ENCODE data around the gene TM4SF5.
"Not testable (repeated sequence)": the region's sequence is repeated elsewhere in the genome, so short reads cannot be mapped to it uniquely, and the experiment has no call there.

The TM4SF5 gene

DNA sequence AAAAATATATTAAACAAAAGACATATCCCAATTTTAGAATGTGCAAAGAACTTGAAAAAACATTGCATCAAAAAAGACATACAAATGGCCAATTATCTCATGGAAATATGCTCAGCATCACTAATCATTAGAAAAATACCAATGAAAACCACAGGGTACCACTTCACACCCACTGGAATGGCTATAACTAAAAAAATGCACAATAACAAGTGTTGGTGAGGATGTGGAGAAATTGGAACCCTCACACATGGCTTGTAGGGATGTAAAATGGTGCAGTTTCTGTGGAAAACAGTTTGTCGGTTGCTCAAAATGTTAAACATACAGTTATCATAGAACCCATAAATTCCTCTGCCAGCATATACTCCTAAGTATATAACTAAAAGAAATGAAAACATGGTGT lies 23.5 kb downstream of the TM4SF5 start:
- DNase-seq = no peak

DNA sequence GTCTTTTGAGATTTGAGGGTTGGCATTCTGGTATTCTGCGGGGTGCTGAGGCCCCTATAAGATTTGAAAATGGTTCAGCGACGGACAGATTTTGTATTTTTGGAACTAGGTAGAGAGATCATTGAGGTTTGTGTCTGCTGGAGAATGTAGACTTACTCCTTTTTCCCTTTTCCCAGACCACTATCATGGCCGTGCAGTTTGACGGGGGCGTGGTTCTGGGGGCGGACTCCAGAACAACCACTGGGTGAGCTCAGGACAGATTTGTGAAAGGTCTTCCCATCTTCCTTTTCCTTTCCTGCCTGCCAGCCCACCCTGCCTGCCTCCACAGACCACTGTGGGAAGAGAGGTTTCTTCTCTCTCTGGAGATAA lies 24.9 kb downstream of the TM4SF5 start:
- peak; percentile 73 for DNase-seq

DNA sequence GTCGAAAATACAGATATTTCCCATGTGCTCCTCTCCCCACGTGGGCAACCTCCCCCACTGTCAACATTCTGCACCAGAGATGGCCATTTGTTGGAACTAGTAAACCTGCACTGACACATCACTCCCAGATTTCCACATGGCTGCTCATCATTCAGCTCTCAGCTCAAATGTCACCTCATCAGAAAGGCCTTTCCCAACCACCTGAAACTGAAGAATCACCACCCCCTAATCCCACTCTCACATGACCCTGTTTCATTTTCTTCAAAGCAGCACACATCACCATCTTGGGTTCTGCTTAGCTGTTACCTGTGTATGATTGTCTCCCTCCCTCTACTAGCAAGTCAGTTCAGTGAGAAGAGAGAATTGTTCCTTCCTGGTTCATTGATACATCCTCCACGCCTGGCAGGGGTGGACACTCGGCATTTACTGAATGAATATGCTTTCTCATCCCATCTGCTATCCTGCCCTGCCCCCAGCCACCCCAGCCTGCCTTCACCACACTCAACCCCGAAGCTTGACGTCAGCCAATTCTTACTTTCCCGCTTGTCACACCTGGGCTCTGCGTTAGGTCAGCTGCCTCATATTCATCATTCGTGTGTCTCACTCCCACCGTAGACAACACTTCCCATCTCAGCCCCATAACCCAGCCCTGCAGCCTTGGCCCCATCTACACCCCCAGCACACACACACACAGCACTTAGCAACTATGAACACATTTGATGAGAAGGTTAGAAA lies 28.9 kb downstream of the TM4SF5 start:
- no peak for DNase-seq

DNA sequence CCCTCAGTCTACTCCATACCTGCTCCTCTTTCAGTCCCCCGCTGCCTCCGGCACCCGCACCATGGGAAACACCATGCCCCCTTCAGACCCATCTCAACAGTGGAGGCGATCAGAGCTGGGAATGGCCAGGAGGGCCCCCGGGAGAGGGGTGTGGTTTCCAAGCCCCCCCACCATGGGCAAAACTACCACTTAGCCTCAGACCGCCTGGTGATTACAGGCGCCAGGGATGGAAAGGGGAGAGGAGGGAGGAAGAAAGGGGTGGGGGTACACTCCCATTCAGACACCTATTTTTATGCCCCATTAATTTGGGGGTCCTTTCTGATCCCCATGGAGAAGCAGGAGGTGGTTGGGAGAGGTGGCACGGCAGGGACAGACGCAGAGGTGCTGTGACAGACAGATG lies 30.5 kb downstream of the TM4SF5 start, which contains the start of gene C17orf114:
Gene C17orf114, minus strand, starts transcription at position 101 of the 400 bp plus-strand sequence.
- DNase-seq = no peak

DNA sequence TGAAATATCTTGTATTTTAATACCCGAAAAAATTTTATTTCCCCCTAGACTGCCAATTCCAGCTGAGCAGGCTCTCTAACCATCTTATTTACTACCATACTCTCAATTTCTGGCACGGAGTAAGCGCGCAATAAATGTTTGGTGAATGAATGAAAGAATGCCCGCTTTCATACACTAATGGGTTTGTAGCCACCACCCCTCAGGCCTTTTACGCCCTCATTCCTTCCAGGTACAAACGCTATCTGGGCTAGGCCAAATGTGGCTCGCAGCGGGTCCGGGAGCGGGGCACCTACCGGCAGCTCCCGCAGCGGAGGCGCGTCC lies 34.7 kb downstream of the TM4SF5 start:
- no peak for DNase-seq

DNA sequence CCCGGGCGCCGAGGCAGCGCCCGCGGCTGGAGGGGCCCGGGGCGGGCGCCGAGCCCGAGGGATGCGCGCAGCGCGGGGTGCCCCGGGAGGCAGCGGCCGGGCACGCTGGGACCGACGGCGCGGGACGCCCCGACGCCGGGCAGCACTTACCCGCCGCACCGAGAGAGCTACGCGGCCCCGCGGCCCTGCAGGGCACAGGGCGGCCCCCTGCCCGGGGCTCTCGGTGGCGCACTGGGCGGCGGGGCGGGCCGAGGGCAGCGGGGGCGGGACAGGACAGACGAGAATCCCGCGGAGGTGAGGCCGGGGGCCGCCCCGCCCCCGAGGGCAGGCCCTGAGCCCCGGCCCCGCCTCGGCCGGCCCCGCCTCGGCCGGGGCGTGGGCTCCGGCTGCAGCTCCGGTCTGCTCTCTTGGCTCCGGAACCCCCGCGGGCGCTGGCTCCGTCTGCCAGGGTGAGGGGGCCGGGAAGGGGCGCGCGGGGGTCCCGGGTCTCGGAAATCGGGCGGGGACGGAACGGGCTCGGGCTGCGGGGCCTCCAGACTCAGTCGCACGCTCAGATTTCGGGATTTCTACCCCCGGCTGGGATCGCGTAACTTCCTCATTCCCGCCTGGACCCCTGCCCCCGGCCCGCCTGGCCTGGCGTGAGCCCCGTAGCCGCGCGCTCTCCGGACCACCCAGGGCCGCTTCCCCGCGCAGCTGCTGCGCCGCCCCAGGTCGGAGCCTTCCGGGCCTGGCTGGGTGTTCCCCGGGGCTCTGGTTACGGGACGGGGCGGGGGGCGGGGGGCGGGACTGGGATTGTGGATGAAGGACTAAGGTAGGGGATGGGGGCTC lies 35.3 kb downstream of the TM4SF5 start, which contains the start of gene PLD2:
Gene PLD2, plus strand, starts transcription at position 376 of the 828 bp plus-strand sequence. CDS start 621 bp downstream, outside the sequence.
- peak; percentile 89 for DNase-seq

DNA sequence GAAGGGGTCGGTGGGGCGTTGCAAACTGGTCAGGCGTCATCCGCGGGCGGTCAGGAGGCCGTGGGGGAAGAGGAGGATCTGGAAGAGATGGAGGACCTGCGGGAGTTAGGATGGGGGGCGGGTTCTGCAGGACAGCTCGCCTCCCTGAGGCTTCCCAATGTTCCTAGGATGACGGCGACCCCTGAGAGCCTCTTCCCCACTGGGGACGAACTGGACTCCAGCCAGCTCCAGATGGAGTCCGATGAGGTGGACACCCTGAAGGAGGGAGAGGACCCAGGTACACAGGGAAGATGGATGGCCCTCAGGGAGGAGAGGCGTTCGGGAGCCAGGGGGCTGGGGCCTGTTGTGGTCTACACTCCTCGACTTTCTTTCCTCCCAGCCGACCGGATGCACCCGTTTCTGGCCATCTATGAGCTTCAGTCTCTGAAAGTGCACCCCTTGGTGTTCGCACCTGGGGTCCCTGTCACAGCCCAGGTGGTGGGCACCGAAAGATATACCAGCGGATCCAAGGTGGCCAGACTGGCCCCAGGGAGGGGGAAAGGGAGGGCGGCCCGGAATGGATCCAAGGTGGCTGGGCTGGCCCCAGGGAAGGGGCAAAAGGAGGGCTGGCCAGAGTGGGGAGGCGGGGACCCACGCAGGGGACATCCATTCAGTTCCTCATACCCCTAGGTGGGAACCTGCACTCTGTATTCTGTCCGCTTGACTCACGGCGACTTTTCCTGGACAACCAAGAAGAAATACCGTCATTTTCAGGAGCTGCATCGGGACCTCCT lies 36.1 kb downstream of the TM4SF5 start:
- no peak for DNase-seq

DNA sequence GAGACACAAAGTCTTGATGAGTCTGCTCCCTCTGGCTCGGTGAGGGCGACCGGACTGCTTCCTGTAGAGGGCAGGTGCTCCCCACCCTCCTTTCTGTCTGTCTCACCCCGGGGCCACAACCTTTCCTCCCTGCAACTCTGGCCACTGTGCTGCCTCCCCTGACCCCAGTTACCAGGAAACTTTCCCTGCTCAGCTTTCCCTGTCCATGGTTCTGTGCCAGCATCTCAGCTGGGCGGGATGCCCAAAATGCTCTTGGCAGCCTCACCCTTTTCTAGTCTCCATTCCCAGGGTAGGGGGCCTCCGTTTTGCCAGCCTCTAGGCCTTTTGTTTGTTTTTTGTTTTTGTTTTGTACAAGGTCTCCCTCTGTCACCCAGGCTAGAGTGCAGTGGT lies 36.7 kb downstream of the TM4SF5 start:
- no peak for DNase-seq

DNA sequence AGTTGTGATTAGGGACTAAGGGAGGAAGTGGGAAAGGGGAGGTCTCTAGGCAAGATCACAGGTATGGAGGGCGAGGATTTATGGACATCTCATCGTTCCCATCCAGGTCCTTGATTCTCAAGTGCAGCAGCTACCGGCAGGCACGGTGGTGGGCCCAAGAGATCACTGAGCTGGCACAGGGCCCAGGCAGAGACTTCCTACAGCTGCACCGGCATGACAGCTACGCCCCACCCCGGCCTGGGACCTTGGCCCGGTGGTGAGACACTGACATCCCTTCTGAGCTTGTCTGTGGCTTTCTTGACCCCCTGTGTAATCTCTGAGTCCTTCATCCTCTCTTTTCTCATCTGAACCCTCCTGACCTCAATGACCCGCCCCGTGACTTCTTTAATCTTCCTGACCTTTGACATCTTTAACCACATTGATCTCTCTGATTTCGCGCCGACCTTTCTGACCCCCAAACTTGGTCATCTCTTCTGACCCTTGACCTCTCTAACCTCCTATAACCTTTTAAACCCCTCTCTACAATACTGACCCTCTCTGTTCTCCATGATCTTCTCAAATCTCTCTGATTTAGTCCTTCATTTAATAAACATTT lies 39.1 kb downstream of the TM4SF5 start:
- peak; percentile 69 for DNase-seq

DNA sequence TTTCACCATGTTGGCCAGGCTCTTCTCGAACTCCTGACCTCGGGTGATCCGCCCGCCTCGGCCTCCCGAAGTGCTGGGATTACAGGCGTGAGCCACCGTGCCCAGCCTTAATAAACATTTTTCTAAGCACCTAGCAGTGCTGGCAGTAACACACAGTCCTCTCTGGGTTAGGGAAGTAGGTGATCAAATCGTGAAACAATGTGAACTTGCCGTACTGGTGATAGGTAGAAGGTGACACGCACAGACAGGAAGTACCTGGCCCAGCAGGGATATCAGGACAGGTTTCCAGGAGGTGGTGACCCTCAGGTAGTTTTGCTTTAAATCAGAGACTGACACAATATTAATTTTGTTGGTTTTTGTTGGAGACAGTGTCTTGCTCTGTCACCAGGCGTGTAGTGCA lies 39.8 kb downstream of the TM4SF5 start:
- no peak for DNase-seq

DNA sequence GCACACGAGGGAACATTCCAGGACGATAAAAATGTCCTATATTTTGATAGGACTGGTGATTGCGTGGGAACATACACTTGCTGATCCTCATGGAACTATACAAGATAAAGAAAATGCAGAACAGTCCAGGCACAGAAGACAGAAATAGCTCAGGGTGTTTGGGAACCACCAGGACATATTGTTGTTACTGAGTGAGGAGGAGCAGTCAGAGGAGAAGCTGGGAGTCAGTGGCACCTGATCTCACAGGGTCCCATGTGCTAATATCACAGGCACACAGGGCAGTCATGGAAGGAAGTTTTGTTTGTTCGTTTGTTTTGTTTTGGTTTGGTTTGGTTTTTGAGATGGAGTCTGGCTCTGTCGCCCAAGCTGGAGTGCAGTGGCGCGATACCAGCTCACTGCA lies 41.0 kb downstream of the TM4SF5 start:
- DNase-seq = no peak

DNA sequence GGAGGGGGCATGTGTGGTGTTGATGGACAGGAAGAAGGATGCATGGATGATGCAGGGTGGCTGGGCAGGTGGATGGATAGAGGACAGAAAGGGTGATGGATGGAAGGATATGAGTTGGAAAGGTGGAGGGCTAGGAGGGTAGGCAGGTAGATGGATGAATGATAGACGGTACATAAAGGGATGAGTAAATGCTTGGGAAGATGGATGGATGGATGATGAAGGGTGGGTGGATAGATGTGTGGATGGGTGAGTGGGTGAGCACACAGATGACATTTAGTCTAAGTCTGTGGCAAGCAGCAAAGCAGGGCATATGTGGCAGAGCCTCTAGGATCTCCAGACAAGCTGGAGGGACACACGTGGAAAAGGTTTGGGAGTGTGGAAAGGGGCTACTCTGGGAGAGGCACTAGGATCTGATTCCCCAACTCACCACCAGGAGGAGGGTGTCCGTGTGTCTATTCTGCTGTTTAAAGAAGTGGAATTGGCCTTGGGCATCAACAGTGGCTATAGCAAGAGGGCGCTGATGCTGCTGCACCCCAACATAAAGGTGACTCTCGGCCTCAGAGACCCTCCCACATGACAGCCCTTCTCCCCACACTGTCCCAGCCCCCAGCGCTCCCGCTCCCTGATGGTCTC lies 43.5 kb downstream of the TM4SF5 start:
- DNase-seq = peak; percentile 44

DNA sequence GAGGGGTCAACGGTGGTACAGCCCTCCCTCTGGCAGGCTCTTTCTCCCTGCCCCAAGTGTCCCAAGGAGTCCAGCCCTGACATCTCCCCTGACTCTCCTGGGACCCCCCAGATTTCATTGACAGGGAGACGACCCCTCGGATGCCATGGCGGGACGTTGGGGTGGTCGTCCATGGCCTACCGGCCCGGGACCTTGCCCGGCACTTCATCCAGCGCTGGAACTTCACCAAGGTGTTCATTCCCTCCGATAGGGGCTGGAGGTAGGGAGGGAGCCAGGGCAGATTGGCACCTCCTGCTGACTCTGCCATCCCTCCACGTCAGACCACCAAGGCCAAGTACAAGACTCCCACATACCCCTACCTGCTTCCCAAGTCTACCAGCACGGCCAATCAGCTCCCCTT lies 45.1 kb downstream of the TM4SF5 start:
- no peak for DNase-seq

DNA sequence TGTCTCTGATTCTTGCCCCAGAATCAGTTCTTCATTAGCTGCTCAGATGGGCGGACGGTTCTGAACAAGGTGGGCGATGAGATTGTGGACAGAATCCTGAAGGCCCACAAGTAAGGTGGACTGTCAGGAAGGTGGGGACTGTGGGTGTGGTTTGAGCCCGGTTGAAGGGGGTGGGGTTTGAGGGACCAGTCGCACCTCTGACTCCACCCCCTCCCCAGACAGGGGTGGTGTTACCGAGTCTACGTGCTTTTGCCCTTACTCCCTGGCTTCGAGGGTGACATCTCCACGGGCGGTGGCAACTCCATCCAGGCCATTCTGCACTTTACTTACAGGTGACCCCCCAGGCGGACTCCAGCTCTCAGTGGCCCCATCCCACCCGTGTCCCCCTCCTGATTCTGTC lies 46.6 kb downstream of the TM4SF5 start:
- no peak for DNase-seq

DNA sequence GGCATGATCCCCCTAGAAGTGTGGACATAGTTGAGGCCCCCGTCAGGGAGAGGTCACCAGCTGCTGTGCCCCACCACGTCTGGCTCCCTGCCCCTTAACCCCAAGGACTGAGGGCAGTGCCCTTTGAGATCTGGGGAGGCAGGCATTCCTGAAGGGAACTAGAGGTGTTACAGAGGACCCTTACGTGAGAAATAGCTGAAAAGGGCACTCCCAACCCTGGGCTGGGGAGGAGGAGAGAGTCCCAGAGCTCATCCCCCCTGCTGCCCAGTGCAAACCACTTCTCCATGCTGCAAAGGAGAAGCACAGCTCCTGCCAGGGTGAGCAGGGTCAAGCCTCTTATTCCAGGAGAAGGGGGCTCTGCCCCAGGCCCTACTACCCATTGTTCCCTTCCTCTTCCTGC lies 51.1 kb downstream of the TM4SF5 start:
- DNase-seq = no peak

DNA sequence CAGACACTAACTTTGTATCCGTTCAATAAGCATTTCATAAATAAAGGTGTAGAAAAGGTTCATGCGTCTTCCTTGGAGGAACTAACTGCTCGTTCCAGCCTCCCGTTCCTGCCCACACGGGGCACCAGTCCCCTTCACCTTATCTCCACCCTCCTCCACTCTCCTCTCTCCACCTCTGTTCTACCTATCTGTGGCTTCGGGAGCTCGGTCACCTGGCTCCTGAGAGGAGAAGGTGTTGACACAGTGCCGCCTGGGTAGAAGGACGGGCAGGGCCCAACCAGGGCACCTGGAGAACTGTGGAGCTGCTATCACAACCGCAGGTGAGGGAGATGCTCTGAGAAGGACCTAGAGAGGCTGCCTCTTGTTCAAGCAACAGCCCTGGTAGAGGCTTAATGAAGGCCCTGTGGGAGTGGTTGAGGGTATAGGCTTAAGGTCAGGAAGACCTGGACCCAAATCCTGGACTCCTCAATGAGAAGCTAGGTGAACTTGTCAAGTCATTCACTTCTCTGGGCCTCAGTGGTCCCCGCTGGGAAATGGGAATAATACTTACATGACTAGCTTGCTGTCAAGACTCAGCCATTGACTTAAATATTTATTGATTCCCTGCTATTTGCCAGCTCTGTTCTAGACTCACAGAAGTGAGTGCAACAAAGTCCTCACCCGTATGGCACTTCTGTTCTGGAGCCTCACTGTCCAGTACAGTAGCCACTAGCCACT lies 51.8 kb downstream of the TM4SF5 start:
- no peak for DNase-seq

DNA sequence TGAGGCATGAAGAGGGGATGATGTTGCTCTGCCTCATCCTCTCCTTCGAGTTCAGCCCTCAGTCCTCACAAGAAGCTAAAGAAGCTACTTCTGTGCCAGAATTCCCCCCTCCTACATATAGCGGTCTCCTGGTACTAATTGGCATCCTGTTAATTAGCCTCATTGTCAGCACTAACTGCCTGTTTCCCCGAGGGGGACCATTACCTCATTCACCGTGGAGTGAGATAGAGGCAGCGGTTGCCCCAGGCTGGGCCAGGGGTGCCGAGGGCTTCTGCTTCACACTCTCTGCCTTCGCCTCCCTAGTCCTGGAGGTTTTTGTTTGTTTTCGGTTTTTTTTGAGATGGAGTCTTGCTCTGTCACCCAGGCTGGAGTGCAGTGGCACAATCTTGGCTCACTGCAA lies 55.7 kb downstream of the TM4SF5 start:
- no peak for DNase-seq

DNA sequence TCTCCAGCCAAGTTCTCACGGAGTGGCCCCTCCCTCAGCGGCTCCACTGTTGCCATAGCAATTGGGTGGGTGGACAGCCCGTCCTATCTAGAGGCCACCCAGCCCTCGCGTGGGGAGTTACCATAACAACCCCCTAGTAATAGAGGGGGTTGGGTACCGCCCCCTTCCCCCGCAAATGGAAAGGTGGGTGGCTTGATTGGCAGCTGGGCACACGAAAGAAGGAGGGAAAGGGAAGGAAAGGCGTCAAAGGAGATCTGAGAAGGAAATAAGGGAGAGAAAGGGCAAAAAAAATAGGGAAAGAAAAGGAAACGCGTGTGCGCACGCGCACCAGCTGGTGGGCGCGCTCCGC lies 61.1 kb downstream of the TM4SF5 start:
- DNase-seq = not testable (repeated sequence)
